GM18951 (cell line): Measurements from ENCODE around the gene LYAR.
"Not testable (repeated sequence)": the region's sequence is repeated elsewhere in the genome, so short reads cannot be mapped to it uniquely, and the experiment has no call there.

Experiments
- POLR2A ChIP-seq: IDR thresholded peaks from 4 replicates; pipeline ENCODE4 v1.6.1; 2011; ENCODE audit warnings: mild to moderate bottlenecking; ENCODE audit not compliant: insufficient read length, insufficient read depth; ENCODE audit errors: extremely low read depth
- in situ Hi-C: fragments of 300-500 bp; cut with MboI; formaldehyde crosslinking; loops from one replicate; pipeline ENCODE4 v1.12.0; 2022; ENCODE audit warnings: low sequenced_read_pairs, mixed read lengths, inconsistent platforms; ENCODE audit not compliant: unreplicated experiment

The LYAR gene

DNA sequence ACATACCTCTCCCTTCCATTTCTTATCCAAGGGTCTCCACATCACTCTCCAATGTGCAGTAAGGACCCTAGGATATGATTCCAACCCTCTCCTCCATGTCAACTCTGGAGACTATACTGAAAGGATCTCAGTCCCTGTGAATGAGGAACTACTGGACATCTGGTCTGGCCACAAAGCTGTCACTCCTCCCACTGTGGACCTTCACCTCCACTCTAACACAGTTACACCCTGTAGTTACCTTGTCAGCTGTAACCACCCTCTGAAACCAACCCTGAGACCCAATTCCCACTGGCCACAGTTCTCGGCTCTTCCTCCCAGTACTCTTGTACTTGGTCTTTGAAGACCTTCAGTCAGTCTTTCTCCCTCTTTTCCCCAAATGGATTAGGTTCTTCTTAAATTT, 44.8 kb downstream of the LYAR start:
- no peak for TF ChIP-seq POLR2A
- in situ Hi-C loops: no loop called here

DNA sequence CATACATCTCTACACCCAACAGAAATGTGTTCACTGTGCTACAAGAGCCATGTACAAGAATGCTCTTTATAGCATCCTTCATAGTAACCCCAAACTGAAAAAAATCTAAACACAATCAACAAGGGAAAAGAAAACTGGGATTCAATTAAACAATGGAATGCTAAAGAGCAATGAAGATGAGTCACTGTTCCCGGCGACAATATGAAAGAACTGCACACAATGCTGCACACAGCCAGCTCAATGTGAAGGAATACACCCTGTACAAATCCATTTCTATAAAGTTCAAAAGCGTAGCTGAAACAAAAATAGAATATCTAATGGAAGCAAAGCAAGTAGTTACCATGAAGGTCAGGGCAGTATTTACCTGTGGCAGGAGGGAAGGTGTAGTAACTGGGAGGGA, 50.4 kb downstream of the LYAR start:
- in situ Hi-C loops: not testable (repeated sequence)

DNA sequence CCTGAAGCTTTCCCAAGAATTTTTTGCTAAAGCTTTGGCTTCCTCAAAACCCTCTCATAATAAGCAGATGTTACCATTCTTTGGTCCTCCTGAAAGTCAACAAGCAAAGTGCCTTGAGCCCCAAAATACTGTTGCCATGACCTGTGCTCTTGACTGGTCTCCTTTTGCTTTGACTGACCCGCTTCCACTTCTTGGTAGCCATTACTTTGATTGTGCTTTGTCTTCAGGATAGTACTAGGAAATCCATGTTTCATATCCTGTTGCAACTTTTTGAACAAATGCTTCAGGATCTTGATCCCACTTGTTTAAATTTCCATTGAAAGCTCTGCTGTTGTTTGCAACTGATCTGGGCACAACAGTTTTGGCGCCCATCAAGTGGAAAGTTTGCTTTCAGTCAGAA, 56.3 kb downstream of the LYAR start:
- no peak for TF ChIP-seq POLR2A
- in situ Hi-C loops: no loop called here

DNA sequence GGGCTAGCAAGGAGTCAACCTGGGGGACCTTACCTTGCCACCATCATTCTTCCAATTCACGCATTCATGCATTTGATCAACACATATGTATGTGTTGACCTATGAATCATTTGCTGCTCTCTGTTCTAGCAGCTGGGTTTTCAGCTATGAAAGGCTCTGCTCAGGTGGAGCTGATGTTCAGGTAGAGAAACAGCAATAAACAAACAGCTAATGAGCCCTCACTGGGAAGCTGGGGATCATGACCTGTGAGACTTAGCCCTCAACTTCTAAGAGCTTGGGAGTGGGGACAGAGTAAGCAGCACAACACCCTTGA, 61.6 kb downstream of the LYAR start:
- TF ChIP-seq POLR2A: no peak
- in situ Hi-C loops: no loop called here

DNA sequence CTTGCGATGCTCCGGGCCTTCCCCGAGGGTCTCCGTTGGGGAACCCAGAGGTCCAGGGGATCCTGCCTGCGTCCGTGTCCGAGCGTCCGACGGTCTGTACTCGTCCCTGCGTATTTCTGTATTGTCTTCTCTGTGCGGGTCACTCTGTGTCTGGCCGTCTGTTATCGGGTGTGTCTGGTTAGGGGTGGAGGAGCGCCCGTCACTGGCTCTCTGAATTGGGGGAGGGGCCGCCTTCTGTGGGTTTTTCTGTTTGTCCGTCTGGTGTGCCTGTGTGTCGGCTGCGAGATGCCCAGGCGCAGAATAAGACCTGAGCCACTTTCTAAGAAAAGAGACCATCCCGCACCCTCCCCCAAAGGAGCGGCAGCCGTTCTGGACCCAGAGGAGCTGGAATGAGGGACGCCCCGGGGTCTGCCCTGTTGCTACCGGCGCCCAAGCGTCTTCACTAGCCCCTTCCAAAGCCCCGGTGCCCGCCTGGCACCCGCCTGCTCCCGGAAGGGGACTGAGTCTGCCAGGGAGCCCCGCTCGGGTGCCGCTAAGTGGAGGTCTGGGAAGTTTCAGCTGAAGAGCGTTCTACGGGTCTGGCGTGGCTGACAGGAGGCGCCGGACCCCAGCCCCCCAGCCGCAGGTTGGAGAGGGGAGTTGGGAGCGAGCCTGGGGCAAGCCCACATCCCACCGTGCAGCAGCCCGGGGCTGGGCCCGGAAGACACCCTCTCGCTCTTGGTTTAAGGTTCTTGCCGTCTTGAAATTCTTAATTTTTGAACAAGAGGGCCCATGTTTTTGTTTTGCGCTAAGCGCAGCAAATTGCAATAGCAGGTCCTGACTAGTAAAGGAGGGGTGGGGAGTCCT, 62.2 kb downstream of the LYAR start:
- no peak for TF ChIP-seq POLR2A
- in situ Hi-C loops: no loop called here

DNA sequence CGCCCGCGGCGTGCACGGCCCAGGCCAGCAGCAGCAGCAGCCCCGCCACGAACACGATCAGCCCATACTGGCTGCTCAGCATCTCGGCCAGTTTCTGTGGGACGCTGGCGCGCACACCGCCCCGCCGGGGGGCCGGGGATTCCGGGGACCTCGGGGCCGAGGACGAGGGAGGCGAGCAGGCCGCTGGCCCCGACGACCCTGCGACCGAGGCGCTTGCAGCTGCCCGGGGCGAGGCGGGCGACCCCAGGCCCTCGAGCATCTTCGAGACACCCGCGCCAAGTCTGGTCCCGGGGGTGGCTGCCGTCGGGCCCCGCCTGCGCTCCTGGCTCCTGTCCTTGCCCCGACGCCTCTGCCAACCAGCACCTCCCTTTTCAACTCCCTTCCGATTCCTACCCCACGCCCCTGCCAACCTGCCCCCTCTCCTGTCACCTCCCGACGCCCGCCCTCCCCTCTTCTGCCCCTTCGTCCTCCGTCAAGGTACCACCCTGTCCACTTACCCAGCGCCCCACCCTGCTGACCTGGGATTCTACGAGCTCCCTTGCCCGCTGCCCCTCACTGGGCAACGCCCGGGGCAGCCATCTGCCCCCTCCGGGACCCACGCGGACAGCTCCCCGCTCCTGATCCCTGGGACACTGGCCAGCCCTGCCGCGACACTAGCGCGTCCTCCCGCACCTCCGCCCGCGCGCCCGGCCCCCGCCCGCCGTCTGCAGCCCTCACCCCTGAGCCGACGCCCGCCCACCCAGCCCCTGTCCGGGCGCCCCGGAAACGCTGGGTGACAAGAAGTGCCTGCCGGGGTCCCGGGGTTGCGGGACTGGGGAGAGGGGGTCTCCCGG, 63.1 kb downstream of the LYAR start, which contains the start of gene OTOP1:
Gene OTOP1 (minus strand): TSS at position 324 of the 833 bp plus-strand sequence. CDS start 65 bp downstream, at position 259.
- no peak for TF ChIP-seq POLR2A
- in situ Hi-C loops: no loop called here

DNA sequence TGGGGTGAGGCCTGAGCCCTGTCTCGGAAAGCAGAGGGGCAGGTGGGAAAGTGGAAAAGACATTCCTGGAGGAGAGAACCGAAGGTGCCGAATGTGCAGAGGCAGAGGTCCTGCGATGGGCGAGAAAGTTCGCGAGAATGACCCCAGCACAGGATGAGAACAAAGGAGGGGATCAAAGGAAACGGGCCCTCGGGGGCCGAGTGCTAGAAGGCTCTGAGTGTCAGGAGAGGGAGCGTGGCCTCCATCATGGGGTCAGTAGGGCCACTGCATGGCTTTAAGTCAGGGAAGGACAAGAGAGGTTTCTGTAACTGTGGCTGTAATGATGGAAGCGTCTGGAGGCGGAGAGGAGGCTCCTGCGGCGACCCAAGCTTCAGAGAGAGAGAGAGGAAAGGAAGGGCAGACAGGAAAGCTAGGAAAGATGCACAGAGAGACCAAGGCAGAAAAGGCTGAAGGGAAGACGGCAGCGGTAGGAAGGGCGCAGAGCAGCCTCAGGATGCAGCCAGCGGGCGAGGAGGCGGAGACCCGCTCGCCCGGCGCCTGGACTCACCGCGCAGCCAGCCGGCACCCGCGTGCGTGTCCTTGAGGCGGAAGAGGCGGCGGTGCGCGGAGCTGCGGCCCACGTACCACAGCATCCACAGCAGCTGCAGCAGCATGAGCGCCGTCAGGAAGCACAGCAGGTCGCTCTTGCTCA, 63.9 kb downstream of the LYAR start:
- no peak for TF ChIP-seq POLR2A
- in situ Hi-C loops: no loop called here
